GM12878 (cell line): Measurements from ENCODE around the gene LILRB5.

Experiments
- ZNF384 ChIP-seq: IDR thresholded peaks from 2 replicates; pipeline ENCODE4 v1.6.1; 2012; ENCODE audit warnings: low read depth, mild to moderate bottlenecking, low read length, improper control_type of control experiment, borderline replicate concordance
- TF ChIP-seq, protein P1 (sequence below), 3 experiments: IDR thresholded peaks in 2 of 3; conservative IDR thresholded peaks in 1 of 3; 2 replicates each; pipeline ENCODE4 v1.5.1; 2011; ENCODE audit warnings: low read depth in 3 of 3, low read length in 3 of 3, mild to moderate bottlenecking in 3 of 3, control low read depth in 2 of 3, moderate library complexity in 2 of 3, inconsistent platforms in 1 of 3, mixed read lengths in 1 of 3; ENCODE audit not compliant: control insufficient read depth in 2 of 3, insufficient read depth in 1 of 3; ENCODE audit errors: extremely low read depth in 1 of 3

DNA sequence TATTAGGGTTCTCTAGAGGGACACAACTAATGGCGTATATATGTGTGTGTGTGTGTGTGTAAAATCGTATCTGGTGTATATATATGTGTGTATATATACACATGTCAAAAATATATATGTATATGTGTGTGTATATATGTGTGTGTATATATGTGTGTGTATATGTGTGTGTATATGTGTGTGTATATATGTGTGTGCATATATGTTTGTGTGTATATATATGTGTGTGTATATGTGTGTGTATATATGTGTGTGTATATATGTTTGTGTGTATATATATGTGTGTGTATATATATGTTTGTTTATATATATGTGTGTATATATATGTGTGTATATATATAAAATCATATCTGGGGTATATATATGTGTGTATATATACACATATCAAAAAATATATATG is 5.4 kb upstream of the LILRB5 start:
- TF ChIP-seq, protein P1, sequence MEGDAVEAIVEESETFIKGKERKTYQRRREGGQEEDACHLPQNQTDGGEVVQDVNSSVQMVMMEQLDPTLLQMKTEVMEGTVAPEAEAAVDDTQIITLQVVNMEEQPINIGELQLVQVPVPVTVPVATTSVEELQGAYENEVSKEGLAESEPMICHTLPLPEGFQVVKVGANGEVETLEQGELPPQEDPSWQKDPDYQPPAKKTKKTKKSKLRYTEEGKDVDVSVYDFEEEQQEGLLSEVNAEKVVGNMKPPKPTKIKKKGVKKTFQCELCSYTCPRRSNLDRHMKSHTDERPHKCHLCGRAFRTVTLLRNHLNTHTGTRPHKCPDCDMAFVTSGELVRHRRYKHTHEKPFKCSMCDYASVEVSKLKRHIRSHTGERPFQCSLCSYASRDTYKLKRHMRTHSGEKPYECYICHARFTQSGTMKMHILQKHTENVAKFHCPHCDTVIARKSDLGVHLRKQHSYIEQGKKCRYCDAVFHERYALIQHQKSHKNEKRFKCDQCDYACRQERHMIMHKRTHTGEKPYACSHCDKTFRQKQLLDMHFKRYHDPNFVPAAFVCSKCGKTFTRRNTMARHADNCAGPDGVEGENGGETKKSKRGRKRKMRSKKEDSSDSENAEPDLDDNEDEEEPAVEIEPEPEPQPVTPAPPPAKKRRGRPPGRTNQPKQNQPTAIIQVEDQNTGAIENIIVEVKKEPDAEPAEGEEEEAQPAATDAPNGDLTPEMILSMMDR (IDR thresholded peaks at IDR 0.05 in 2 of 3, conservative IDR thresholded peaks at IDR 0.05 in 1 of 3; ENCODE audit: control insufficient read depth in 2 of 3, extremely low read depth in 1 of 3, insufficient read depth in 1 of 3, low read depth in 3 of 3, low read length in 3 of 3), result no peak
- TF ChIP-seq ZNF384, result no peak
